Measurements from ENCODE around the gene ADGRV1.

Gene ADGRV1

DNA sequence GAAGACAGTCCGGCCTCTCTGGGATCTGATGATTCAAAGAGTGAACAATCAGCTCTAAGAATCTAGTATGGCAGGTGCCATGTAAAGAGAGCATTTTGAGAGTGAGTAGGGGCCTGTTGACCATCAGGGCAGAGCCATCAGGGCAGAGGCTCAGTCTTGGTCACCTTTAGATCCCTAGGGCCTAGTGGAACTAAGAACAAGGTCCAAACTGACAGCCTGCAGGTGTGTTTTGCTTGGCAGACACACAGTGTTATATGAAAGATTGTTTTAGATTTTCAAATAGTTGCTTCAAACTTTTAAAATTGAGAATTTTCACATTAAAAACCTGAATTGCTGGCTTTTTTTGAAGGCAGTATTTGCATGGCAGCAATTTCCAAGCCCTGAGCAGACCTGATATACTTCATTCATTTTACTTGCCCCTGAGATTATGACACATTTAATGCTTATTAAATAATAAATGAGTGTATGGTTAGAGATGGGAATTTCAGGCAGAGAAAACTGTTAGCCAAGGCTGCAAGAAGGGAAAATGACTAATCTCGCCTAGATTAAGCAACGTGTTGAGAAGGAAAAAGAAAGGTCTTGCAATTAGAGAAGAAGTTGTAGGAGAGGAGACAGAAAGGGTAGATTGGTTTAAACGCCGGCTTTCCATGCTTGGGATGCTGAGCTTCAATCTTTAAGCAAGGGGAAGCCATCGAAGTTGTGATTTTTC lies 544.9 kb downstream of the ADGRV1 start:
- H3K14ac ChIP-seq (ENCODE audit: low read length), result no peak overlapping the region
- H2BK12ac ChIP-seq (ENCODE audit: low read length), result no peak overlapping the region
- H3K27ac ChIP-seq (ENCODE audit: low read depth, low read length), result no peak overlapping the region
- no peaks in the 10 kb centered on the region for H3K79me1 ChIP-seq (ENCODE audit: low read length)
- H3K23ac ChIP-seq (ENCODE audit: low read length), result no peak overlapping the region
- no peak overlapping the region for H2BK5ac ChIP-seq (ENCODE audit: low read depth, low read length, poor library complexity)
- H4K12ac ChIP-seq (ENCODE audit: low read depth, low read length), result no peak overlapping the region
- no peaks in the 10 kb centered on the region for H3K27me3 ChIP-seq (ENCODE audit: insufficient read depth, low read length)
- no peak overlapping the region for H2AK5ac ChIP-seq (ENCODE audit: low read length)
- H3K9ac ChIP-seq (ENCODE audit: low read length), result no peak overlapping the region
- peak in 1 of 2 donors; percentile 59 for DNase-seq
- H3K18ac ChIP-seq (ENCODE audit: low read length), result no peak overlapping the region
- H4K91ac ChIP-seq (ENCODE audit: low read depth, low read length), result no peak overlapping the region
- H2BK120ac ChIP-seq (ENCODE audit: insufficient read depth, low read length, poor library complexity), result no peak overlapping the region
- H3K79me2 ChIP-seq (ENCODE audit: control insufficient read depth, insufficient read depth, low read length, poor library complexity), result no peaks in the 10 kb centered on the region
- WGBS (ENCODE audit: extremely low coverage, insufficient coverage, insufficient read length), result no CpG with 5 or more reads among the region's 6 CpGs
- H4K8ac ChIP-seq (ENCODE audit: low read depth, low read length), result no peak overlapping the region
- no peak overlapping the region for H2AFZ ChIP-seq (ENCODE audit: insufficient read depth, low read length, poor library complexity)
- H3K36me3 ChIP-seq (ENCODE audit: control insufficient read depth in 1 of 2, insufficient read depth in 2 of 2, low read length in 2 of 2), result no peaks in the 10 kb centered on the region
- H3K4me1 ChIP-seq (ENCODE audit: control insufficient read depth in 1 of 2, insufficient read depth in 2 of 2, low read length in 2 of 2), result no peaks in the 10 kb centered on the region
- no peak overlapping the region for H3K4ac ChIP-seq (ENCODE audit: low read depth, low read length)
- H3K4me3 ChIP-seq (ENCODE audit: low read depth, low read length), result no peak overlapping the region
- no peaks in the 10 kb centered on the region for H3K9me3 ChIP-seq (ENCODE audit: insufficient read depth, low read depth, low read length)
- H3K4me2 ChIP-seq (ENCODE audit: low read length), result no peak overlapping the region

DNA sequence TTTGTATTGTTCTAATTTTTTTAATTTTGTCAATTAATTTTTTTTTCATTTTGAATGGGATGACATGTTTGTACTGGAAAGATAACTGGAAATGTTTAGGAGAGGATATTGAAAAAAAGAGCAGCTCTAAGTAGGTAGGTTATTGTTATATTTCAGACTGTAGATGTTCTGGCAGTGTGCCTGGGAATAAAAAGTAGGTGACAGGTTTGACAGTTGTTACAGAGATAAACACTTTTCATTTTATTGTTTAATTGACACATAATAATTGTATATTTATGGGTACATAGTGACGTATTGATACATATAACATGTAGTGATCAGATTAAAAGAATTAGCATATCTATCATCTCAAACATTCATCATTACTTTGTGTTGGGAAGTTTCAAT lies 545.5 kb downstream of the ADGRV1 start:
- Histone ChIP-seq H3K27me3 (ENCODE audit: insufficient read depth, low read length) (no peaks in the 10 kb centered on the region), H3K4me3 (ENCODE audit: low read depth, low read length) (no peak overlapping the region), H3K36me3 (ENCODE audit: control insufficient read depth in 1 of 2, insufficient read depth in 2 of 2, low read length in 2 of 2) (no peaks in the 10 kb centered on the region), H2AFZ (ENCODE audit: insufficient read depth, low read length, poor library complexity) (no peak overlapping the region), H2BK5ac (ENCODE audit: low read depth, low read length, poor library complexity) (no peak overlapping the region), H3K18ac (ENCODE audit: low read length) (no peak overlapping the region), H2AK5ac (ENCODE audit: low read length) (no peak overlapping the region), H3K79me2 (ENCODE audit: control insufficient read depth, insufficient read depth, low read length, poor library complexity) (no peaks in the 10 kb centered on the region), H3K4me2 (ENCODE audit: low read length) (no peak overlapping the region), H3K79me1 (ENCODE audit: low read length) (no peaks in the 10 kb centered on the region), H3K4ac (ENCODE audit: low read depth, low read length) (no peak overlapping the region), H3K9ac (ENCODE audit: low read length) (no peak overlapping the region), H4K12ac (ENCODE audit: low read depth, low read length) (no peak overlapping the region), H3K27ac (ENCODE audit: low read depth, low read length) (no peak overlapping the region), H3K4me1 (ENCODE audit: control insufficient read depth in 1 of 2, insufficient read depth in 2 of 2, low read length in 2 of 2) (no peaks in the 10 kb centered on the region), H4K91ac (ENCODE audit: low read depth, low read length) (no peak overlapping the region), H2BK12ac (ENCODE audit: low read length) (no peak overlapping the region), H3K23ac (ENCODE audit: low read length) (no peak overlapping the region), H2BK120ac (ENCODE audit: insufficient read depth, low read length, poor library complexity) (no peak overlapping the region), H4K8ac (ENCODE audit: low read depth, low read length) (no peak overlapping the region), H3K14ac (ENCODE audit: low read length) (no peak overlapping the region), H3K9me3 (ENCODE audit: insufficient read depth, low read depth, low read length) (no peaks in the 10 kb centered on the region)
- no CpG with 5 or more reads among the region's 1 CpG for WGBS (ENCODE audit: extremely low coverage, insufficient coverage, insufficient read length)
- no peak for DNase-seq

DNA sequence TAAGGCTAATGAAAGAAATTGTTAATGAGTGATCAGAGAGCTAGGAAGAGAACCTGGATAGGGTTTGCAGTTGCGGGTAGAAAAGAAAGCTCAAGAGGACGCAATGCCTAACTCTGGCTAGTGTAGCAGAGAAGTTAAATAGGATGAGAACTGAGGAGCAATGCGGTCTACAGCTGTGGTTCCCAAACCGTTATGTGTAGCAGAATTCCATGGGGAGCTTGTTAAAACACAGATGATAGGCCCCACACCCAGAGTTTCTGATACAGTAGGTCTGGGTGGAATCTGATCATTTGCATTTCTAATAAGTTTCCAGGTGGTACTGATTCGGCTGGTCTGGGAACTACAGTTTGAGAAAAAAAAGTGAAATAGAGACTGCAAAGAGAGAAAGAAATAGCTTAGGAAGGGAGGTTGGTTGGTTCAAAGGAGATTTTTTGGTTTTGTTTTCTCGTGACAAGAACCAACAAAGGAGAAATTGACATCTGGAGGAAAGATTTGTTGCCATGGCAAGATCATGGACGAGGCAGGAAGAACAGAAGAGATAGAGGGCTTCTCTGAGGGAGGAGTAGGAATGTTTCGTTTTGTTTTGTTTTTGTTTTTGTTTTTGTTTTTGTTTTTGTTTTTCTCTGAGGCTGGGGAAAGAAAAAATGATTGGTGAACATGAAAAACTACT lies 548.4 kb downstream of the ADGRV1 start:
- H3K4me3 ChIP-seq (ENCODE audit: low read depth, low read length), result no peak overlapping the region
- no peak overlapping the region for H3K14ac ChIP-seq (ENCODE audit: low read length)
- no peaks in the 10 kb centered on the region for H3K9me3 ChIP-seq (ENCODE audit: insufficient read depth, low read depth, low read length)
- no peaks in the 10 kb centered on the region for H3K36me3 ChIP-seq (ENCODE audit: control insufficient read depth in 1 of 2, insufficient read depth in 2 of 2, low read length in 2 of 2)
- H3K9ac ChIP-seq (ENCODE audit: low read length), result no peak overlapping the region
- no peak overlapping the region for H2BK120ac ChIP-seq (ENCODE audit: insufficient read depth, low read length, poor library complexity)
- no peak overlapping the region for H3K23ac ChIP-seq (ENCODE audit: low read length)
- H3K4ac ChIP-seq (ENCODE audit: low read depth, low read length), result no peak overlapping the region
- no peak overlapping the region for H3K27ac ChIP-seq (ENCODE audit: low read depth, low read length)
- no peak overlapping the region for H4K12ac ChIP-seq (ENCODE audit: low read depth, low read length)
- no peaks in the 10 kb centered on the region for H3K27me3 ChIP-seq (ENCODE audit: insufficient read depth, low read length)
- no peak overlapping the region for H2AFZ ChIP-seq (ENCODE audit: insufficient read depth, low read length, poor library complexity)
- H3K4me2 ChIP-seq (ENCODE audit: low read length), result no peak overlapping the region
- H4K91ac ChIP-seq (ENCODE audit: low read depth, low read length), result no peak overlapping the region
- H2BK5ac ChIP-seq (ENCODE audit: low read depth, low read length, poor library complexity), result no peak overlapping the region
- no peak overlapping the region for H2BK12ac ChIP-seq (ENCODE audit: low read length)
- WGBS (ENCODE audit: extremely low coverage, insufficient coverage, insufficient read length), result no CpG with 5 or more reads among the region's 8 CpGs
- no peak overlapping the region for H3K18ac ChIP-seq (ENCODE audit: low read length)
- no peak overlapping the region for H2AK5ac ChIP-seq (ENCODE audit: low read length)
- no peaks in the 10 kb centered on the region for H3K4me1 ChIP-seq (ENCODE audit: control insufficient read depth in 1 of 2, insufficient read depth in 2 of 2, low read length in 2 of 2)
- no peak for DNase-seq
- no peak overlapping the region for H4K8ac ChIP-seq (ENCODE audit: low read depth, low read length)
- no peaks in the 10 kb centered on the region for H3K79me2 ChIP-seq (ENCODE audit: control insufficient read depth, insufficient read depth, low read length, poor library complexity)
- H3K79me1 ChIP-seq (ENCODE audit: low read length), result no peaks in the 10 kb centered on the region

DNA sequence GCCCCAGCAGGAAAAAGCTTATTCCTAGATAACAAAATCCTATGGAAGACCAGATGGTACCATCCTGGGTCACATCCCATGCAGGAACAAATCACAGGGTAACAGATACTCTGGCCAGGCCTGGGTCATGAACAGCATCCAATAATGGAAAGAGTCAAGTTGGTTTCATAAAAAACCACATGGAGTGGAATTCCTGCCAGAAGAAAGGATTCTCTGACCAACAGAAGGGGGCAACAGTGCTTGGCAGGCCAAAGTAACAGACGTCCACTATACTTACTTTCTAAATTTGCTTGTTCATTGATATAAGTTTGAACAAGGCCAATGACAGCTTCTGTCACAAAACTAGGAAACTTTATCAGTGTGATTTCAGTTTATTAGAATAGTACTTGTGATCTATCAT lies 551.0 kb downstream of the ADGRV1 start:
- H3K14ac ChIP-seq (ENCODE audit: low read length), result no peak overlapping the region
- no peak overlapping the region for H2BK12ac ChIP-seq (ENCODE audit: low read length)
- no peak overlapping the region for H4K91ac ChIP-seq (ENCODE audit: low read depth, low read length)
- no peaks in the 10 kb centered on the region for H3K79me1 ChIP-seq (ENCODE audit: low read length)
- DNase-seq, result no peak
- no CpG with 5 or more reads among the region's 1 CpG for WGBS (ENCODE audit: extremely low coverage, insufficient coverage, insufficient read length)
- no peak overlapping the region for H4K8ac ChIP-seq (ENCODE audit: low read depth, low read length)
- no peaks in the 10 kb centered on the region for H3K36me3 ChIP-seq (ENCODE audit: control insufficient read depth in 1 of 2, insufficient read depth in 2 of 2, low read length in 2 of 2)
- H2AK5ac ChIP-seq (ENCODE audit: low read length), result no peak overlapping the region
- H3K9me3 ChIP-seq (ENCODE audit: insufficient read depth, low read depth, low read length), result no peaks in the 10 kb centered on the region
- H3K4ac ChIP-seq (ENCODE audit: low read depth, low read length), result no peak overlapping the region
- H3K4me3 ChIP-seq (ENCODE audit: low read depth, low read length), result no peak overlapping the region
- H2BK120ac ChIP-seq (ENCODE audit: insufficient read depth, low read length, poor library complexity), result no peak overlapping the region
- no peak overlapping the region for H3K18ac ChIP-seq (ENCODE audit: low read length)
- no peak overlapping the region for H2AFZ ChIP-seq (ENCODE audit: insufficient read depth, low read length, poor library complexity)
- H3K27ac ChIP-seq (ENCODE audit: low read depth, low read length), result no peak overlapping the region
- H3K4me1 ChIP-seq (ENCODE audit: control insufficient read depth in 1 of 2, insufficient read depth in 2 of 2, low read length in 2 of 2), result no peaks in the 10 kb centered on the region
- no peak overlapping the region for H4K12ac ChIP-seq (ENCODE audit: low read depth, low read length)
- H3K23ac ChIP-seq (ENCODE audit: low read length), result no peak overlapping the region
- H2BK5ac ChIP-seq (ENCODE audit: low read depth, low read length, poor library complexity), result no peak overlapping the region
- no peak overlapping the region for H3K4me2 ChIP-seq (ENCODE audit: low read length)
- H3K79me2 ChIP-seq (ENCODE audit: control insufficient read depth, insufficient read depth, low read length, poor library complexity), result no peaks in the 10 kb centered on the region
- no peaks in the 10 kb centered on the region for H3K27me3 ChIP-seq (ENCODE audit: insufficient read depth, low read length)
- no peak overlapping the region for H3K9ac ChIP-seq (ENCODE audit: low read length)

Measured in trophoblast cell (in vitro differentiated cells and primary cell).